Gastroesophageal sphincter (tissue), 4 donors: ENCODE data around the gene PHEX. TPM values are rescaled to one million over a fixed set of nuclear protein-coding genes. Genes with fewer than 3 reads are reported as not detected.
A peak's percentile ranks its signal among the peaks of the same experiment; 100 is the strongest.

ENCODE experiments used
- ATAC-seq: fragments of 150-250 bp; one replicate; pipeline ENCODE4 v1.9.1; 2016; ENCODE audit warnings: mild to moderate bottlenecking, moderate library complexity
- H3K27ac ChIP-seq, 4 donors: fragments of 200-600 bp; sonication (generic) in 3 of 4; 1 replicate in 3 of 4; 2 replicates in 1 of 4; pipeline ENCODE4 v1.5.1; 2016 to 2019
- H3K27me3 ChIP-seq: fragments of 200-600 bp; sonication (generic); one replicate; pipeline ENCODE4 v1.5.1; 2019
- H3K36me3 ChIP-seq, 2 donors: fragments of 200-600 bp; sonication (generic); one replicate each; pipeline ENCODE4 v1.5.1; 2019; ENCODE audit warnings: control low read depth in 1 of 2
- H3K4me1 ChIP-seq, 3 donors: fragments of 200-600 bp; sonication (generic); 1 replicate in 2 of 3; 2 replicates in 1 of 3; pipeline ENCODE4 v1.5.1; 2016 to 2019; ENCODE audit warnings: control low read depth in 2 of 3
- H3K4me3 ChIP-seq, 2 donors: fragments of 200-600 bp; sonication (generic); one replicate each; pipeline ENCODE4 v1.5.1; 2019; ENCODE audit warnings: mild to moderate bottlenecking in 1 of 2, moderate library complexity in 1 of 2
- H3K9me3 ChIP-seq, 3 donors: fragments of 200-600 bp; sonication (generic); one replicate each; pipeline ENCODE4 v1.5.1; 2017 to 2019; ENCODE audit warnings: control low read depth in 2 of 3
- CTCF ChIP-seq, 4 experiments: fragments of 200-600 bp in 2 of 4; fragments of 450-650 bp in 2 of 4; sonication (generic) in 1 of 4; IDR thresholded peaks; one replicate each; pipeline ENCODE4 v1.5.1; 2017 to 2019; ENCODE audit warnings: antibody characterized with exemption in 4 of 4, mild to moderate bottlenecking in 2 of 4, moderate library complexity in 2 of 4
- EP300 ChIP-seq: sonication (generic); formaldehyde crosslinking; IDR thresholded peaks from one replicate; pipeline ENCODE4 v1.6.1; 2017; ENCODE audit warnings: antibody characterized with exemption, mild to moderate bottlenecking
- POLR2A ChIP-seq, 2 donors: fragments of 450-650 bp; IDR thresholded peaks; one replicate each; pipeline ENCODE4 v1.6.1; 2017; ENCODE audit warnings: antibody characterized with exemption in 2 of 2, mild to moderate bottlenecking in 2 of 2, moderate library complexity in 1 of 2
- POLR2AphosphoS5 ChIP-seq: sonication (generic); formaldehyde crosslinking; IDR thresholded peaks from one replicate; pipeline ENCODE4 v1.6.1; 2017; ENCODE audit warnings: antibody characterized with exemption
- WGBS, 2 donors: methylation state at CpG; one replicate each; pipeline ENCODE4 v1.1.5; 2018; ENCODE audit warnings: low coverage in 1 of 2; 5-methylcytosine and 5-hydroxymethylcytosine counted together
- total RNA-seq, 4 donors: library from RNA; depleted of rRNA; stranded (reverse); fragments of >200 nt; gene quantifications; one replicate each; pipeline ENCODE4 v1.1.0, GENCODE V29; 2016

PHEX gene
- total RNA-seq, 4 donors from 2014 or later: 0.40 to 1.1 (median 0.67) TPM

GRCh38 chrX:22171287-22172060 lies 139.3 kb downstream of the PHEX start:
- 45 to 89% methylated on average over 5 to 6 of the region's 7 CpGs for WGBS, 2 donors
- H3K27ac ChIP-seq: no peak overlapping the region
- H3K27me3 ChIP-seq: no peaks in the 10 kb centered on the region
- ATAC-seq: no peak
- H3K4me1 ChIP-seq: no peaks in the 10 kb centered on the region
- no peaks in the 10 kb centered on the region for H3K9me3 ChIP-seq
- no peaks in the 10 kb centered on the region for H3K36me3 ChIP-seq
- TF ChIP-seq CTCF (IDR thresholded peaks at IDR 0.05) (no peak), POLR2AphosphoS5 (no peak), EP300 (no peak), POLR2A (IDR thresholded peaks at IDR 0.05) (no peak)
- no peak overlapping the region for H3K4me3 ChIP-seq

- Histone ChIP-seq H3K27me3 (no peaks in the 10 kb centered on the region), H3K4me3 (no peak overlapping the region), H3K36me3 (no peaks in the 10 kb centered on the region), H3K9me3 (no peaks in the 10 kb centered on the region), H3K27ac (no peak overlapping the region), H3K4me1 (no peaks in the 10 kb centered on the region)
- no peak for ATAC-seq
- 82 to 84% methylated on average over 5 of the region's 5 CpGs for WGBS, 2 donors
- TF ChIP-seq CTCF (IDR thresholded peaks at IDR 0.05) (no peak), POLR2AphosphoS5 (no peak), POLR2A (IDR thresholded peaks at IDR 0.05) (no peak), EP300 (no peak)
These were observed 141.8 kb downstream of the PHEX start for GRCh38 chrX:22173966-22174365.

- H3K4me1 ChIP-seq: no peaks in the 10 kb centered on the region
- ATAC-seq: no peak
- H3K4me3 ChIP-seq: no peak overlapping the region
- peak overlapping the region in 1 of 4 donors; percentile 11 for H3K27ac ChIP-seq
- no peaks in the 10 kb centered on the region for H3K27me3 ChIP-seq
- H3K36me3 ChIP-seq: no peaks in the 10 kb centered on the region
- TF ChIP-seq CTCF (IDR thresholded peaks at IDR 0.05) (no peak), POLR2A (IDR thresholded peaks at IDR 0.05) (no peak), EP300 (no peak), POLR2AphosphoS5 (no peak)
- 24 to 54% methylated on average over 7 of the region's 7 CpGs for WGBS, 2 donors
- H3K9me3 ChIP-seq: no peaks in the 10 kb centered on the region
These were observed 145.9 kb downstream of the PHEX start for GRCh38 chrX:22177950-22178515.

- WGBS, 2 donors: 46 to 54% methylated on average over 2 of the region's 2 CpGs
- no peaks in the 10 kb centered on the region for H3K27me3 ChIP-seq
- ATAC-seq: no peak
These were observed 152.0 kb downstream of the PHEX start for GRCh38 chrX:22184096-22184495.

More at GRCh38 chrX:22184096-22184495, 152.0 kb downstream of the PHEX start:
- H3K36me3 ChIP-seq: no peaks in the 10 kb centered on the region
- TF ChIP-seq POLR2AphosphoS5 (no peak), POLR2A (IDR thresholded peaks at IDR 0.05) (no peak), CTCF (IDR thresholded peaks at IDR 0.05) (no peak), EP300 (no peak)
- no peaks in the 10 kb centered on the region for H3K9me3 ChIP-seq
- no peak overlapping the region for H3K4me3 ChIP-seq
- H3K27ac ChIP-seq: no peak overlapping the region
- H3K4me1 ChIP-seq: no peaks in the 10 kb centered on the region
